IPS-15b (cell line): ENCODE results near the gene LNP1.

Experiments used
- H3K27me3 ChIP-seq: one replicate; pipeline ENCODE4 v1.6.1; 2013; ENCODE audit warnings: low read length; ENCODE audit not compliant: control insufficient read depth, insufficient read depth
- H3K36me3 ChIP-seq: one replicate; pipeline ENCODE4 v1.6.1; 2013; ENCODE audit warnings: low read length; ENCODE audit not compliant: control insufficient read depth, insufficient read depth
- H3K4me1 ChIP-seq: one replicate; pipeline ENCODE4 v1.6.1; 2013; ENCODE audit warnings: mild to moderate bottlenecking, low read length; ENCODE audit not compliant: control insufficient read depth, insufficient read depth
- H3K4me3 ChIP-seq: one replicate; pipeline ENCODE4 v1.5.1; 2013; ENCODE audit warnings: low read depth, low read length
- H3K9ac ChIP-seq: one replicate; pipeline ENCODE4 v1.6.1; 2013; ENCODE audit warnings: low read depth, mild to moderate bottlenecking, low read length
- H3K9me3 ChIP-seq: one replicate; pipeline ENCODE4 v1.6.1; 2013; ENCODE audit warnings: mild to moderate bottlenecking, low read length; ENCODE audit not compliant: control insufficient read depth, insufficient read depth

LNP1 gene

GRCh38 chr3:100419406-100419805 lies 18.1 kb downstream of the LNP1 start:
- Histone ChIP-seq H3K4me3 (no peak overlapping the region), H3K9ac (no peak overlapping the region), H3K4me1 (peaks cover 8% of the 10 kb centered on the region), H3K36me3 (no peaks in the 10 kb centered on the region), H3K9me3 (no peaks in the 10 kb centered on the region), H3K27me3 (no peaks in the 10 kb centered on the region)

GRCh38 chr3:100420885-100421284 lies 19.5 kb downstream of the LNP1 start:
- no peak overlapping the region for H3K9ac ChIP-seq
- no peaks in the 10 kb centered on the region for H3K27me3 ChIP-seq
- H3K4me3 ChIP-seq, result no peak overlapping the region
- H3K4me1 ChIP-seq, result no peaks in the 10 kb centered on the region
- no peaks in the 10 kb centered on the region for H3K9me3 ChIP-seq
- H3K36me3 ChIP-seq, result no peaks in the 10 kb centered on the region

- Histone ChIP-seq H3K36me3 (no peaks in the 10 kb centered on the region), H3K4me3 (no peak overlapping the region), H3K9me3 (no peaks in the 10 kb centered on the region), H3K27me3 (no peaks in the 10 kb centered on the region), H3K9ac (no peak overlapping the region), H3K4me1 (no peaks in the 10 kb centered on the region)
Observed at GRCh38 chr3:100423611-100424010, 22.3 kb downstream of the LNP1 start.

- Histone ChIP-seq H3K4me3 (no peak overlapping the region), H3K4me1 (no peaks in the 10 kb centered on the region), H3K36me3 (no peaks in the 10 kb centered on the region), H3K9ac (no peak overlapping the region), H3K9me3 (no peaks in the 10 kb centered on the region), H3K27me3 (no peaks in the 10 kb centered on the region)
Observed at GRCh38 chr3:100424261-100424660, 22.9 kb downstream of the LNP1 start.

GRCh38 chr3:100425316-100425715 lies 24.0 kb downstream of the LNP1 start:
- Histone ChIP-seq H3K9ac (no peak overlapping the region), H3K27me3 (no peaks in the 10 kb centered on the region), H3K9me3 (no peaks in the 10 kb centered on the region), H3K4me1 (no peaks in the 10 kb centered on the region), H3K36me3 (no peaks in the 10 kb centered on the region), H3K4me3 (no peak overlapping the region)

- no peaks in the 10 kb centered on the region for H3K27me3 ChIP-seq
- no peaks in the 10 kb centered on the region for H3K36me3 ChIP-seq
- no peak overlapping the region for H3K9ac ChIP-seq
- H3K4me1 ChIP-seq, result no peaks in the 10 kb centered on the region
- no peak overlapping the region for H3K4me3 ChIP-seq
- H3K9me3 ChIP-seq, result no peaks in the 10 kb centered on the region
Observed at GRCh38 chr3:100426067-100426682, 24.8 kb downstream of the LNP1 start.

GRCh38 chr3:100427699-100428098 lies 26.4 kb downstream of the LNP1 start:
- no peak overlapping the region for H3K9ac ChIP-seq
- H3K27me3 ChIP-seq, result no peaks in the 10 kb centered on the region
- no peaks in the 10 kb centered on the region for H3K9me3 ChIP-seq
- no peaks in the 10 kb centered on the region for H3K36me3 ChIP-seq
- H3K4me3 ChIP-seq, result no peak overlapping the region
- H3K4me1 ChIP-seq, result no peaks in the 10 kb centered on the region

GRCh38 chr3:100429187-100429716 lies 27.9 kb downstream of the LNP1 start:
- Histone ChIP-seq H3K27me3 (no peaks in the 10 kb centered on the region), H3K4me3 (no peak overlapping the region), H3K36me3 (no peaks in the 10 kb centered on the region), H3K4me1 (no peaks in the 10 kb centered on the region), H3K9me3 (no peaks in the 10 kb centered on the region), H3K9ac (no peak overlapping the region)

GRCh38 chr3:100436951-100437350 lies 35.6 kb downstream of the LNP1 start:
- no peaks in the 10 kb centered on the region for H3K27me3 ChIP-seq

GRCh38 chr3:100437721-100438622 lies 36.6 kb downstream of the LNP1 start:
- Histone ChIP-seq H3K4me1 (peaks cover 8% of the 10 kb centered on the region), H3K36me3 (no peaks in the 10 kb centered on the region), H3K4me3 (no peak overlapping the region), H3K9me3 (no peaks in the 10 kb centered on the region), H3K27me3 (no peaks in the 10 kb centered on the region), H3K9ac (no peak overlapping the region)

More at GRCh38 chr3:100436951-100437350, 35.6 kb downstream of the LNP1 start:
- Histone ChIP-seq H3K4me3 (no peak overlapping the region), H3K9ac (no peak overlapping the region), H3K9me3 (no peaks in the 10 kb centered on the region), H3K4me1 (peaks cover 8% of the 10 kb centered on the region), H3K36me3 (no peaks in the 10 kb centered on the region)

GRCh38 chr3:100438623-100438974 lies 37.3 kb downstream of the LNP1 start:
- Histone ChIP-seq H3K9me3 (no peaks in the 10 kb centered on the region), H3K9ac (no peak overlapping the region), H3K27me3 (no peaks in the 10 kb centered on the region), H3K4me1 (peaks cover 8% of the 10 kb centered on the region), H3K4me3 (no peak overlapping the region), H3K36me3 (no peaks in the 10 kb centered on the region)

- Histone ChIP-seq H3K9me3 (no peaks in the 10 kb centered on the region), H3K4me3 (no peak overlapping the region), H3K27me3 (no peaks in the 10 kb centered on the region), H3K4me1 (peaks cover 8% of the 10 kb centered on the region), H3K9ac (no peak overlapping the region), H3K36me3 (no peaks in the 10 kb centered on the region)
Observed at GRCh38 chr3:100440895-100441294, 39.6 kb downstream of the LNP1 start.
